ENCODE data around the gene RIPOR1. TPM values are rescaled to one million over a fixed set of nuclear protein-coding genes. Genes with fewer than 3 reads are reported as not detected.

Gene RIPOR1
- polyA plus RNA-seq, 1 of the 3 experiments (the other 2 are of a cell fraction), result 24.7 TPM

GRCh38 chr16:67514382-67514828 is 14.2 kb upstream of the RIPOR1 start:
- DNase-seq, result peak; percentile 61
- no peak overlapping the region for H2AFZ ChIP-seq (ENCODE audit: low read depth)
- no peak overlapping the region for H3K27ac ChIP-seq (ENCODE audit: low read depth in 2 of 2, low read length in 1 of 2)
- TF ChIP-seq EZH2phosphoT487 (IDR thresholded peaks at IDR 0.05; ENCODE audit: borderline replicate concordance, low read depth) (no peak), RAD21 (IDR thresholded peaks at IDR 0.05; ENCODE audit: low read length) (peak; percentile 74), NRF1 (IDR thresholded peaks at IDR 0.05; ENCODE audit: low read depth, low read length) (no peak), CTCF (IDR thresholded peaks at IDR 0.05) (peak; percentile 82), SMC3 (IDR thresholded peaks at IDR 0.05; ENCODE audit: low read depth, low read length) (peak; percentile 87)
- H3K4me1 ChIP-seq (ENCODE audit: control insufficient read depth in 1 of 2, insufficient read depth in 2 of 2, low read depth in 1 of 2, low read length in 1 of 2), result peaks cover 0 to 11% of the 10 kb centered on the region in 2 experiments; a peak in 1 of 4 replicates
- no peak overlapping the region for H3K4me2 ChIP-seq
- H3F3A ChIP-seq (replicated peaks; ENCODE audit: insufficient read depth), result peaks cover 18% of the 10 kb centered on the region
- H3K9me2 ChIP-seq, result no peaks in the 10 kb centered on the region
- no peak overlapping the region for H3K9ac ChIP-seq
- no peaks in the 10 kb centered on the region for H3K36me3 ChIP-seq (replicated peaks in 1 of 2; ENCODE audit: control insufficient read depth in 1 of 2, insufficient read depth in 2 of 2, low read length in 1 of 2)
- H4K20me1 ChIP-seq (ENCODE audit: insufficient read depth), result no peaks in the 10 kb centered on the region
- no peaks in the 10 kb centered on the region for H3K9me3 ChIP-seq
- 9% methylated on average over 8 of the region's 8 CpGs for WGBS (ENCODE audit: low lambda C conversion rate)
- POLR2A ChIA-PET, result interaction anchor here (1.1 kb wide), 1 partner anchor 33 kb away, joined by 4 read pairs; the partner anchor contains the start of gene ATP6V0D1
- no peak overlapping the region; a peak in 1 of 4 replicates for H3K4me3 ChIP-seq (ENCODE audit: low read depth in 2 of 2, low read length in 1 of 2)
- CTCF ChIA-PET, result interaction anchor here (0.6 to 5.9 kb wide), 37 partner anchors 10 to 527 kb away, joined by 3 to 104 read pairs (median 4); partner anchors contain the start of genes ATP6V0D1, C16orf86, CARMIL2 and CTCF
- H3K79me2 ChIP-seq (ENCODE audit: insufficient read depth), result no peaks in the 10 kb centered on the region
- no peaks in the 10 kb centered on the region for H3K27me3 ChIP-seq (ENCODE audit: insufficient read depth)

- Histone ChIP-seq H3K4me1 (ENCODE audit: control insufficient read depth in 1 of 2, insufficient read depth in 2 of 2, low read depth in 1 of 2, low read length in 1 of 2) (peaks cover 0 to 11% of the 10 kb centered on the region in 2 experiments; a peak in 2 of 4 replicates), H3K27me3 (ENCODE audit: insufficient read depth) (no peaks in the 10 kb centered on the region), H3K9ac (peak overlapping the region; percentile 36; the same call in 1 of the 2 replicates), H3K9me2 (no peaks in the 10 kb centered on the region), H4K20me1 (ENCODE audit: insufficient read depth) (no peaks in the 10 kb centered on the region), H3K9me3 (no peaks in the 10 kb centered on the region), H3K79me2 (ENCODE audit: insufficient read depth) (no peaks in the 10 kb centered on the region), H3K36me3 (replicated peaks in 1 of 2; ENCODE audit: control insufficient read depth in 1 of 2, insufficient read depth in 2 of 2, low read length in 1 of 2) (no peaks in the 10 kb centered on the region), H2AFZ (ENCODE audit: low read depth) (peak overlapping the region; percentile 60; the same call in 1 of the 2 replicates), H3K4me2 (peak overlapping the region; percentile 72), H3K4me3 (ENCODE audit: low read depth in 2 of 2, low read length in 1 of 2) (peak overlapping the region in 1 of 2 experiments; percentile 44; a peak in 1 of 4 replicates), H3F3A (replicated peaks; ENCODE audit: insufficient read depth) (peaks cover 22% of the 10 kb centered on the region), H3K27ac (ENCODE audit: low read depth in 2 of 2, low read length in 1 of 2) (peak overlapping the region; percentile 2 to 78; a peak in 3 of 4 replicates)
- ChIA-PET CTCF (interaction anchor here (1.1 to 5.9 kb wide), 12 partner anchors 10 to 256 kb away, joined by 3 to 104 read pairs (median 12); partner anchors contain the start of genes ATP6V0D1, C16orf86, CARMIL2 and ENKD1), POLR2A (no interaction called here)
- DNase-seq, result no peak
- WGBS (ENCODE audit: low lambda C conversion rate), result 60% methylated on average over 12 of the region's 12 CpGs
- TF ChIP-seq JUND (IDR thresholded peaks at IDR 0.05), result peak; percentile 82; the same call in 1 of the 2 replicates
- no peak for TF ChIP-seq USF2 (IDR thresholded peaks at IDR 0.05; ENCODE audit: borderline replicate concordance, low read depth, low read length)
- TF ChIP-seq USF1 (IDR thresholded peaks at IDR 0.05; ENCODE audit: borderline replicate concordance, low read depth), result no peak
- TF ChIP-seq MAX (IDR thresholded peaks at IDR 0.05; ENCODE audit: low read depth), result no peak
- no peak for TF ChIP-seq RFX5 (IDR thresholded peaks at IDR 0.05; ENCODE audit: low read length)
- peak; percentile 84 for TF ChIP-seq FOSL2 (IDR thresholded peaks at IDR 0.05; ENCODE audit: borderline replicate concordance, low read depth)
- TF ChIP-seq NFIC (IDR thresholded peaks at IDR 0.05; ENCODE audit: borderline replicate concordance), result peak; percentile 62; the same call in 1 of the 2 replicates
- no peak for TF ChIP-seq TAF1 (IDR thresholded peaks at IDR 0.05; ENCODE audit: borderline replicate concordance, low read depth, low read length)
- TF ChIP-seq ELF1 (IDR thresholded peaks at IDR 0.05), result no peak
- TF ChIP-seq POLR2AphosphoS5 (IDR thresholded peaks at IDR 0.05; ENCODE audit: low read depth, low read length), result no peak
- TF ChIP-seq TCF12 (IDR thresholded peaks at IDR 0.05), result peak; percentile 86
- no peak for TF ChIP-seq MXI1 (IDR thresholded peaks at IDR 0.05; ENCODE audit: low read depth, low read length)
- TF ChIP-seq EZH2phosphoT487 (IDR thresholded peaks at IDR 0.05; ENCODE audit: borderline replicate concordance, low read depth), result no peak
- no peak for TF ChIP-seq YY1 (IDR thresholded peaks at IDR 0.05; ENCODE audit: low read depth)
- TF ChIP-seq ZBTB33 (IDR thresholded peaks at IDR 0.05; ENCODE audit: borderline replicate concordance, low read depth), result no peak
- TF ChIP-seq FOXJ3 (CRISPR knock-in tag; IDR thresholded peaks at IDR 0.05), result no peak
These were observed 12.1 kb upstream of the RIPOR1 start for GRCh38 chr16:67516296-67517154.

All from SK-N-SH (cell line).